ENCODE results near the gene CHMP3. TPM values are rescaled to one million over a fixed set of nuclear protein-coding genes. Genes with fewer than 3 reads are reported as not detected.

The CHMP3 gene
- polyA plus RNA-seq, 1 of the 3 experiments (the other 2 are of a cell fraction) = 75.3 TPM

DNA sequence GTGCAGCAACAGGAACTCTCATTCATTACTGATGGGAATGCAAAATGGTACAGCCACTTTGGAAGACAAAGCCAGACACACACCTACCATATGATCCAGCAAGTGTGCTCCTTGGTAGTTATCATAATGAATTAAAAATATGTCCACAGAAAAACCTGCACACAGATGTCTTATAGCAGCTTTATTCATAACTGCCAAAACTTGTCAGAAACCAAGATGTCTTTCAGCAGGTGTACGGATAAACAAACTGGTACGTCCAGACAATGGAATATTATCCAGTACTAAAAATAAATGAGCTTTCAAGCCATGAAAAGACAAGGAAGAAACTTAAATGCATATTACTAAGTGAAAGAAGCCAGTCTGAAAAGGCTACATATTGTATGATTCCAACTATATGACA, 50.4 kb downstream of the CHMP3 start:
- Histone ChIP-seq H3K27ac (ENCODE audit: low read depth in 2 of 2, low read length in 1 of 2) (no peak overlapping the region), H3K79me2 (ENCODE audit: insufficient read depth) (no peaks in the 10 kb centered on the region), H3K4me2 (no peak overlapping the region), H3K9me3 (no peaks in the 10 kb centered on the region), H3K36me3 (replicated peaks in 1 of 2; ENCODE audit: control insufficient read depth in 1 of 2, insufficient read depth in 2 of 2, low read length in 1 of 2) (peaks cover 14 to 19% of the 10 kb centered on the region in 2 experiments), H3F3A (replicated peaks; ENCODE audit: insufficient read depth) (no peaks in the 10 kb centered on the region), H3K9ac (no peak overlapping the region), H3K4me3 (ENCODE audit: low read depth in 2 of 2, low read length in 1 of 2) (no peak overlapping the region), H2AFZ (ENCODE audit: low read depth) (no peak overlapping the region), H3K9me2 (no peaks in the 10 kb centered on the region), H3K27me3 (ENCODE audit: insufficient read depth) (no peaks in the 10 kb centered on the region), H4K20me1 (ENCODE audit: insufficient read depth) (no peaks in the 10 kb centered on the region), H3K4me1 (ENCODE audit: control insufficient read depth in 1 of 2, insufficient read depth in 2 of 2, low read depth in 1 of 2, low read length in 1 of 2) (no peaks in the 10 kb centered on the region; a peak in 1 of 4 replicates)
- no peak for DNase-seq
- 97% methylated on average over 2 of the region's 2 CpGs for WGBS (ENCODE audit: low lambda C conversion rate)
- CTCF ChIA-PET = interaction anchor here (0.8 kb wide), 1 partner anchor 26 kb away, joined by 3 read pairs; no protein-coding TSS in a partner anchor
- TF ChIP-seq TAF1 (IDR thresholded peaks at IDR 0.05; ENCODE audit: borderline replicate concordance, low read depth, low read length) (no peak), NRF1 (IDR thresholded peaks at IDR 0.05; ENCODE audit: low read depth, low read length) (no peak)
- POLR2A ChIA-PET = no interaction called here

DNA sequence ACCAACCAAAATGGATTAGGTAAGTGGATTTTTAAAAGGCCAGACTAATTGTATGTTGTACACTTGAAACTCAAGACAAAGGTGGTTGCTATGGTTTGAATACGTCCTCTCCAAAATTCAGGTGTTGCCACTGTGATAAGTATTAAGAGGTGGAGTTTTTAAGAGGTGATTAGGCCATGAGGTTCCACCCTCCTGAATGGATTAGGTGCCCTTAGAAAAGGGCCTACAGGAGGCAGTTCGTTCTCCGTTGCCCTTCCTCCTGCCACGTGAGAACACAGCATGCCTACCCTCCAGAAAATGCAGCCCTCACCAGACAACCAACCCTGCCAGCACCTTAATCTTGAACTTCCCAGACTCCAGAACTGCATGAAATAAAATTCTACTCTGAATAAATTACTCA, 51.2 kb downstream of the CHMP3 start:
- Histone ChIP-seq H2AFZ (ENCODE audit: low read depth) (no peak overlapping the region), H3K4me1 (ENCODE audit: control insufficient read depth in 1 of 2, insufficient read depth in 2 of 2, low read depth in 1 of 2, low read length in 1 of 2) (no peaks in the 10 kb centered on the region; a peak in 1 of 4 replicates), H3K27me3 (ENCODE audit: insufficient read depth) (no peaks in the 10 kb centered on the region), H3K27ac (ENCODE audit: low read depth in 2 of 2, low read length in 1 of 2) (no peak overlapping the region), H3K36me3 (replicated peaks in 1 of 2; ENCODE audit: control insufficient read depth in 1 of 2, insufficient read depth in 2 of 2, low read length in 1 of 2) (peaks cover 21 to 27% of the 10 kb centered on the region in 2 experiments), H4K20me1 (ENCODE audit: insufficient read depth) (no peaks in the 10 kb centered on the region), H3K79me2 (ENCODE audit: insufficient read depth) (no peaks in the 10 kb centered on the region), H3F3A (replicated peaks; ENCODE audit: insufficient read depth) (no peaks in the 10 kb centered on the region), H3K4me2 (no peak overlapping the region), H3K4me3 (ENCODE audit: low read depth in 2 of 2, low read length in 1 of 2) (no peak overlapping the region), H3K9ac (no peak overlapping the region), H3K9me3 (no peaks in the 10 kb centered on the region), H3K9me2 (no peaks in the 10 kb centered on the region)
- ChIA-PET POLR2A (no interaction called here), CTCF (no interaction called here)
- WGBS (ENCODE audit: low lambda C conversion rate) = 94% methylated on average over 4 of the region's 4 CpGs
- TF ChIP-seq MEF2A (IDR thresholded peaks at IDR 0.05; ENCODE audit: borderline replicate concordance, low read depth) (no peak), EZH2phosphoT487 (IDR thresholded peaks at IDR 0.05; ENCODE audit: borderline replicate concordance, low read depth) (no peak), YY1 (IDR thresholded peaks at IDR 0.05; ENCODE audit: low read depth) (no peak), NFIC (IDR thresholded peaks at IDR 0.05; ENCODE audit: borderline replicate concordance) (no peak), TCF12 (IDR thresholded peaks at IDR 0.05) (no peak), MXI1 (IDR thresholded peaks at IDR 0.05; ENCODE audit: low read depth, low read length) (no peak), GATA2 (CRISPR knock-in tag; IDR thresholded peaks at IDR 0.05) (no peak), FOSL2 (IDR thresholded peaks at IDR 0.05; ENCODE audit: borderline replicate concordance, low read depth) (no peak), SMC3 (IDR thresholded peaks at IDR 0.05; ENCODE audit: low read depth, low read length) (no peak)
- TF ChIP-seq, protein P1, sequence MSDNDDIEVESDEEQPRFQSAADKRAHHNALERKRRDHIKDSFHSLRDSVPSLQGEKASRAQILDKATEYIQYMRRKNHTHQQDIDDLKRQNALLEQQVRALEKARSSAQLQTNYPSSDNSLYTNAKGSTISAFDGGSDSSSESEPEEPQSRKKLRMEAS (IDR thresholded peaks at IDR 0.05; ENCODE audit: low read depth) = no peak
- TF ChIP-seq, protein P2, sequence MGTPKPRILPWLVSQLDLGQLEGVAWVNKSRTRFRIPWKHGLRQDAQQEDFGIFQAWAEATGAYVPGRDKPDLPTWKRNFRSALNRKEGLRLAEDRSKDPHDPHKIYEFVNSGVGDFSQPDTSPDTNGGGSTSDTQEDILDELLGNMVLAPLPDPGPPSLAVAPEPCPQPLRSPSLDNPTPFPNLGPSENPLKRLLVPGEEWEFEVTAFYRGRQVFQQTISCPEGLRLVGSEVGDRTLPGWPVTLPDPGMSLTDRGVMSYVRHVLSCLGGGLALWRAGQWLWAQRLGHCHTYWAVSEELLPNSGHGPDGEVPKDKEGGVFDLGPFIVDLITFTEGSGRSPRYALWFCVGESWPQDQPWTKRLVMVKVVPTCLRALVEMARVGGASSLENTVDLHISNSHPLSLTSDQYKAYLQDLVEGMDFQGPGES (IDR thresholded peaks at IDR 0.05; ENCODE audit: low read depth, low read length) = no peak
- TF ChIP-seq, protein P3, sequence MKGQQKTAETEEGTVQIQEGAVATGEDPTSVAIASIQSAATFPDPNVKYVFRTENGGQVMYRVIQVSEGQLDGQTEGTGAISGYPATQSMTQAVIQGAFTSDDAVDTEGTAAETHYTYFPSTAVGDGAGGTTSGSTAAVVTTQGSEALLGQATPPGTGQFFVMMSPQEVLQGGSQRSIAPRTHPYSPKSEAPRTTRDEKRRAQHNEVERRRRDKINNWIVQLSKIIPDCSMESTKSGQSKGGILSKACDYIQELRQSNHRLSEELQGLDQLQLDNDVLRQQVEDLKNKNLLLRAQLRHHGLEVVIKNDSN (IDR thresholded peaks at IDR 0.05; ENCODE audit: borderline replicate concordance, low read depth) = no peak
- DNase-seq = no peak
